Activated naive CD4-positive, alpha-beta T cell treated with Interleukin-2 at 50 U/mL for 16 hours (primary cell): Measurements from ENCODE around the gene MCAM.

Experiments used
- DNase-seq: peaks from one replicate; pipeline ENCODE4 v3.0.0-alpha.2; 2020

MCAM gene

DNA sequence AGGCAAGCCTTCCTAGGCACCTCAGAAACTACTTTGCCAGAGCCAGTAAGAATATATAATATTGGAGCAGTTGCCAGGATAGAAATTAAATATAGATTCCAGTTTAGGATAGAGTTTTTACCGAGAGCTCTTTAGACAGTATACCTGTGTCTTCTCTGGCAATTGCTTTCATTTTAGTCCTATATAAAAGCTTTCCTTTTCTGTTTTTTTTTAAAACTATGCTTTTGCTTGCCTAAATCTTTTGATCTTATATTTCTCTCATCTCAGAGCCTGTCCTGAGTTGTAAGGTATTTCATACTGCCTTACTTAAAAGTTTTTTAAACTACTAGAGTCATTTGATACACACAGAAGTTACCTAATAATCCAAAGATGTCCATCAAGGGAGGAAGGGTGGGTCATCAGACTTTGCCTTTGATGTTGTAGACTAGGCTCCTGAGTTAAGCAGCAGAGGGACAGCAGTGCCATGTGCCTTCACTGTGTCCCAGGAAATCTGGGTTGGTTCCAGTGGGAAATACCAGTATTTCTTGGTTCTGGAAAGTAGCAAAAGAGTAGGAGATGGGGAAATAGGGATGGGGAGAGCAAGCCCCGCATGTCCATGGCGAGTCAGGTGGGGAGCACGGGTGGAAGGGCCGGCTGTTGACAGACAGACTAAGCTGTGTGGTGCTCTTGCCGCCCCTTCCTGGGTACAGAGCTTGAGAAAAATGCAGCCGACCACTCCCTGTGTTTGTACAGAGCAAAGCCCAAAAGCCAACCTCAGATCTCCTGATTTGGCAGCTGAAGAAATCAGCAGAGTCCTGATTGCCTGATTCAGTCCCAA is 11.2 kb downstream of the MCAM start:
- DNase-seq = no peak

DNA sequence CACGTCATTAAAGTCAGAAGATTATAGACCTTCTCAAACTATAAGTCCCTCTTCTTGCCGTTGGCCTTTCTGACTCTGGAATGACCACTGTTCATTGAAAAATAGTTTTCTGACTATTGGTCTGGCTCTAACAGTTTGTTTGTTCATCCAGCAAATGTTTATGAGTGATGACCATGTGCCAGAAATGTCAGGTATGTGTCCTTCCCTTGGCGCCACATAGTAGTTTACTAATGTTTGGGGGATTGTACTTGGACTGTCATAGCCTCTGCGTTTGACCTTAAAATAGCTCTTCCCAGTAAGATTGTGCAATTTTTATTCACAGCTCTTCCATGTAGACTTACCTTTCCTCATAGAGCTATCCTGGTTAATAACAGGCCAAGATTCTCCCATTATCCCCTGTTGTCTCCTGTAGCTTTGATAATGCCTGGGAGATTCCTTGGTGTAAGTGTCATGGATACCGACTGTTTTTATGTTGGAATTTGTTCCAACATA is 13.7 kb downstream of the MCAM start:
- no peak for DNase-seq

DNA sequence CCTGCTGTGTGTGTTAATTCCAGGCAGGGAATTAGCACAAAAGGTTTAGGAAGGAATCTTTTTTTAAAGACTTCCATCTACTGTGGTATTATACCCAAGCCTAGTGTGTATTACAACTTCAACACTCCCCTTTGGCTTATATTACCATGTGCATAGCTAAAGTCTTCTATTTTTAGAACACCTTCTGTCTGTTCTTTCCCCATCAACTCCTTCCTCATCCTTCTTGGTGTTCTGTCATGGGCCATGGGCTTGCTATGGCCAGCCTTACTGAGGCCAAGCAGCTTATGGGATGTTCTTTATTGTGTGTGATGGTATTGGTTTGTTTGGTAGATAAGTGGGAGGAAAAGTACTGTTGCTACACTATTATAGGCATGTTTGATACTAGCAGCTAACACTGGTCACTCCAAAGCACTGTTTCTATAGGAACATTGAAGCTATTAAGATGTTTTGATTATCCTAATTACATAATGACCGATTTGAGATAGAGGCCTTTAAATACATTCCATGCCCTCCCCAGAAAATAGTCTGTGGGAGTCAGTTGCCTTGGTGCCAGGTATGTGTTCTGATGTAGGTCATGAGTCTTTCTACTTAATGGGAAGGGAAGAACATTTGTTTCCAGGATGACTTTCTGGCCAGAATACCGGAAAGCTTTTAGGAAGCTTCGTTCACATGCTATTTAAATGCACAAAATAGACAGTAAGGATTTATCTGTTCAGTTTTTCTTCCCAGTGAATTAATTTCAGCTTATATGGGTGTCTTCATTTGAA is 16.5 kb downstream of the MCAM start:
- DNase-seq = no peak

GRCh38 chr11:119299416-119299815 is 17.5 kb downstream of the MCAM start:
- no peak for DNase-seq

DNA sequence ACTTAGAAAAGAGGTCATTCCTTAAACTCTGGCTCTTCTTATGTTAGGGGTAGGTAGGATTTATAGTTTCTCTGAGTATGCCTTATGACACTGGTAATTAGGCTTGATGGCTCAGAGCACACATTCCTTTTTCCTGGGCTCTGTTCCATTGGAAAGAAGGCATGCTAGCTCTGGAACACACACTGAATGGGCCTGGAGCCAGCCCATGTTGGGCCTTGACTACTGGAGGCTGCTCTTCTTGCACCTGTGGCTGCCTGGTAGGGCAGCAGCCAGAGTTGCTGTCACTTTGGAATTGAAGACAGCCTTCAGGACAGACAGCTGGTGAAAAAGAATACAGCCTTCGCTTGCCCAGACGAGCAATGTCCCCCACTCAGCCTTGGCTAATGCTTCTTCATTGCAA is 18.2 kb downstream of the MCAM start:
- no peak for DNase-seq

DNA sequence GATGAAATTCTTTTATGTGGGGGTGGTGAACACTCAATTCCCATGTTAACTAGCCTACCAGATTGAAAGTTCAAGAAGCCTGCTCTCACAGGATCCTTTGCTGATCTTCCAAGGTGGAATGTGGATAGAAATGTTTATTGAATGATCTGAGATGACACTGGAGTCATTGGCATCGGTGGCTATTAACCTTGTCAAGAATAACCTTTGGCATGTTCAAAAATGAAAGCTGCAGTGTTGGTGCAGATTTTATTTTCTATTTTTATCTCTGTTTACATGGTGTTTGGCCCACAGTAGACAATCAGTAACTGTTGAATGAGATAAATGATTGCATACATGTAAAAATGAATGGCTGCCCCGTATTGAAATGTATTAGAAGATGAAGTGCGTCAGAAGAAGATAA is 19.0 kb downstream of the MCAM start:
- DNase-seq = no peak

- DNase-seq = no peak
These were observed 21.8 kb downstream of the MCAM start for GRCh38 chr11:119295178-119295577.

DNA sequence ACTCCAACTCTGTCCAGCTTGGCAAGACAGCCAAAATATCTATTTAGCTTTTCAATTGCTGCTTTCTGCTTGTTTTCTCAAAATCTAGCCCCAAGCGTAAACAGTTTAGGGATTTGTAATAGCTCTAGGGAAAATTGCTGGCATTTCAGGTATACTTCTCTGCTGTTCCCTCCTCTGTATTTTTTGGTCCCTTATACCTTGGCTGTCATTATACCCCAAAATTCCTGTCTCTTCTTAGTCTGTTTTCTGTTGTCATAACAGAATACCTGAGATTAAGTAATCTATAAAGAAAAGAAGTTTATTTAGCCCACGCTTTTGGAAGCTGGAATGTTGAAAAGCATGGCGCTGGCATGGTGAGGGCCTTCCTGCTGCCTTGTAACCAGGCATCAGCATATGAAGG is 23.5 kb downstream of the MCAM start:
- DNase-seq = no peak

GRCh38 chr11:119290894-119291497 is 25.9 kb downstream of the MCAM start:
- no peak for DNase-seq

DNA sequence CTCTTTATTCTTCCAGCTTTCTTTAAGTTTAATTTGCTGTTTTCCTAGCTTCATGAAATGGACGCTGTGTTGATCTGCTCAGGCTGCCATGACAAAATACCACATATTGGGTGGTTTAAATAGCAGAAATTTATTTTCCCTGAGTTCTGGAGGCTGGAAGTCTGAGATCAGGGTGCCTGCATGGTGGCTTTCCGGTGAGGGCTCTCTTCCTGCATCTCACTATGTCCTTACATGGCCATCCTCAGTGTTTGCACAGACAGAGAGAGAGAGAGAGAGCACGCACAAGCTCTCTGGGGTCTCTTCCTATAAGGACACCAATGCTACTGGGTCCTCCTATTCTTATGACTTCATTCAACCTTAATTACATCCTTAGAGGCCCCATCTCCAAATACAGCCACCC is 28.7 kb downstream of the MCAM start:
- no peak for DNase-seq

- no peak for DNase-seq
These were observed 31.5 kb downstream of the MCAM start for GRCh38 chr11:119285431-119285830.

- DNase-seq = no peak
These were observed 32.4 kb downstream of the MCAM start for GRCh38 chr11:119284344-119285157.

DNA sequence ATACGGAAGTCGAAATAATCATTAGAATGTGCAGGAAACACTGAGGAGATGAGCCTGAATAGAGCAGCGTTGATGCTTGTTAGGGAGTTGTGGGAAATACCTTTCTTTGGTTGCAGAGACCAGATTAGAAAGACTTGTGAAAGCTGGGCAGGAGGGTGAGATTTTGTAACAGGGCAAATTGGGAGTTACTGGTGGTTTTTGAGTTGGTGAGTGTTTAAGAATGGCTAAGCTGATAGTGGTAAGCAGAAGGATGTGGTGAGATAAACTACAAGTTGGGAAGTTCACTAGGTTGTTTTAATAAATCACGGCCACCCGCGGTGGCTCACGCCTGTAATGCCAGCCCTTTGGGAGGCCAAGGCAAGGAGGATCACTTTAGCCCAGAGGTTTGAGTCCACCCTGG is 34.4 kb downstream of the MCAM start:
- DNase-seq = no peak

DNA sequence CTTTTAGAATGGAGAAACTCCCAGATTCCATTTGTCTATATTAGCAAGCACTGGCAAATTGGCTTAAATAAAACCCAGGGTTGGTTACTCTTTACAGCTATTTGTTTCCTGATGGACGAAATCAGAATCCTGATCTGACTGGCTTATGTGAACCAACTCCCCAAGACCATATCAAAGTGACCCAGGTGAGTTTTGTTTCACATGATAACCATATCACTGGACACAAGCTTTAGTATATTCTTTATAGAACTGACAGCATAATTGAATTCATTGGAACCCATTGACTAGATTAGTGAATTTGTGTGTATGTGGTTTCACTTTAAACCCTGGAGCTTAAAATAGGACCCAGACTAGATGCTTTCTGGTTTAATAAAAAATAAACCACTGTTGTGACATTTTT is 39.3 kb downstream of the MCAM start:
- DNase-seq = no peak

GRCh38 chr11:119273721-119274120 is 43.2 kb downstream of the MCAM start:
- DNase-seq = no peak

DNA sequence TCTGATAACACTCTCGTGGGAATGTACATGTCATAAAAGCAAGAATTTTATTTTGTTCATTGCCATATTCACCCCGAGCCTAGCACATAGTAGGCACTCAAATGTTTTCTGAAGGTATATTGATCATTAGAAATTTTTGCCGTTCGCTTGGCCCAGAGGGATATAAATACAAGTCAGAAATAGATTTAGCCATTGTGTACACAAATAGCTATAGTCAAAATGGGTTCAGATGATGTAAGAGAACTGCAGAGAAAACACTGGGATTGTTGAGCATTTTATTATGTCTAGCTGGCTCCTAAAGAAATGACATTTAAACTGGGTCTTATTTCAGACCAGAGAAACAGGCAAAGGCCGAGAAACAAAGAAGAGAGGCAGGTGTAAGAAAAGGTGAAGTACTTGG is 49.3 kb downstream of the MCAM start:
- DNase-seq = no peak

DNA sequence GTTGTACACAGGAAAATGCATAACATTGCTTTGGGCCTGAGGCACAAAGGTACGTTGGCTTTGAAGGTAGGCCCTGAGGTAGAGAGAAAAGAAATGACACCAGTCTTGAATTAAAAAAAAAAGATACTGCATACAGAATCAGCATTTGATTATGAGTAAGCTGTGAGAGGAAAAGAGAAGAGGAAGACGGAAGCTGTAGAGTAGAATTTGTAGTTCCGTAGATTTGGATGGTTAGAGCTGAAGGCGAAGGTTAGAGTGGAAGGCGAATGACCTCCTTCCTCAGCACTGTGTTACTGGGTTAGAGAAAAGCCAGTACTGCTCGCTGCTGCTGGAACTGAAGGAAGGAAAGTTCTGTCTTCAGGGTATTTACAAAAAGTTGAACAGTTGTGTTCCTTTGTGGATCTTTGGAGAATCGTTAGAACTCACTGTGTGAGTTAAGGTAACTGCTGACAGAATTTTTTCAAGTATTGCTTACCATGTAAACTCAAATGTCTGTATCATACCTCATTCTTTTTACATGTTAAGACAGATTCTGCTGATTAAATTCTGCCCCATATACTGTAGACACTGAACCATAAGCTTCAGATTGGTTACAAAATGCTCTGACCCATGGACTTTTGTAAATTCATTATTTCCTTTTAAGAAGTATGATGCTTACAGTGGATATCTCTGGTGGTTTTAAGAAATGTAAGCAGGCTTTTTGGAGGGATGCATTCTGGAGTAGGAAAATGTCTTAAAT is 50.2 kb downstream of the MCAM start:
- DNase-seq = no peak

DNA sequence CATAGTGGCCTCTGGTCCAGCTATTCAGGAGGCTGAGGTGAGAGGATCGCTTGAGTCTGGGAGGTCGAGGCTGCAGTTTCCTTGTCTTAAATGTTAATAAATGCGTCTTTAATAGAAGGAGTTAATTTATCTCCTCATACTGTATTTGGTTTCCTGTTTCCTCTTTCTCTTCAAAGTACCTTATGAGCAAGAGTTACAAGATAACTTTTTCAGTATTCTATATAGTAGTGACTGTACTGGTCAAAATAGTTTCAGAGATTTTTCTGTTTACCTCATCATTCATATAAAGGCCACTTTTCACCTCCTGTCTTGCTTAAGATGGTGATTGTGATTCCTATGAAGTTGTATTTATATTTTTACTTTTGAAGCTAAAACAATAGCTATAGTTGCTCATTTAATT is 50.9 kb downstream of the MCAM start:
- DNase-seq = no peak

- DNase-seq = no peak
These were observed 53.5 kb downstream of the MCAM start for GRCh38 chr11:119263352-119263940.

DNA sequence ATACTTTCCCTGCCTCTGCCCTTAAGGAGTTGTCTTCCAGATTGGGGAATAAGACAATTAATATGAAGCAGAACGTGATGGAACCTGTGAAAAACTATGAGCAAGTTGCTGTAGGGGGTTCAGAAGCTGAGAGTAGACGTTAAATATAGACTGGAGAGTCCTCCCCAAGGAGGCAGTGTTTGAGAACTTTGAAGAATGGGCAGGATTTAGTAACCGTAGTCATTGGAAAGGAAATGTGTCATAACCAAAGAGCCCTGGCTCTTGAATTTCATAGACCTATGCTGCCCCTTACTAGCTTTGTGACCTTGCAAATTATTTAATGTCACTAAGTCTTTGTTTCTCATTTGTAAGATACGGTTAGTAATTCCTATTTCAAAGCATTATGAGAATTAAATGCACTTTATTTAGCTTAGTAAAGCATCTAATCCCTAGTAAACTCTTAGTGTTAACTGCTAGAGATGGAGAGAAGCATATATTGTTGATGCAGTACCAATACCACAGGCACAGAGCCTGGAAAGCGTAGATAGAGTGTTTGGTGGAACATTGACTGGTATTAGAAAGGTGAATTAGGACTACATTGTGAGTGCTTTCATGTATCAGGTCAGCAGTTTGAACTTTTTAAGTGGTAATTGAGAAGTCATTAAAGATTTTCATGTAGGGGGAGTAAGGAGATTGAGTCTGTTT is 54.1 kb downstream of the MCAM start:
- DNase-seq = no peak

DNA sequence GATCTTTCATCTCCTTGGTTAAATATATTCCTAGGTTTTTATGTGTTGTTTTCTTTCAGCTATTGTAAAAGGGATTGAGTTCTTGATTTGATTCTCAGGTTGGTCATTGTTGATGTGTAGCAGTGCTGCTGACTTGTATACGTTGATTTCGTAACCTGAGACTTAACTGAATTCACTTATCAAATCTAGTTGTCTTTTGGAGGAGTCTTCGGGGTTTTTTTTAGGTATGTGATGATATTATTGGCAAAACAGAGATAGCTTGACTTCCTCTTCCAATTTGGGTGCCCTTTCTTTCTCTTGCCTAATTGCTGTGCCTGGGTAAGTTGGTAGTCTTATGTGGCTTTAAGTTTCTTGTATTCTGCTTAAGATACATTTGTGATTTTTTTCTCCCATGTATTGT is 57.9 kb downstream of the MCAM start:
- DNase-seq = no peak
